ENCODE data around the gene SLC22A3.
"Not testable (repeated sequence)": the region's sequence is repeated elsewhere in the genome, so short reads cannot be mapped to it uniquely, and the experiment has no call there.

SLC22A3 gene

GRCh38 chr6:160387916-160388643 lies 39.9 kb downstream of the SLC22A3 start:
- TF ChIP-seq CTCF (IDR thresholded peaks at IDR 0.05): no peak
- no peak for DNase-seq
- H3K36me3 Mint-ChIP-seq (ENCODE audit: low read depth): no peaks in the 10 kb centered on the region
- H3K4me3 Mint-ChIP-seq: no peak overlapping the region
- H3K4me1 Mint-ChIP-seq: peaks cover 11% of the 10 kb centered on the region
- H3K27ac Mint-ChIP-seq: no peak overlapping the region
- peaks cover 34% of the 10 kb centered on the region for H3K27me3 Mint-ChIP-seq (ENCODE audit: low read depth, poor library complexity)
- peaks cover 4% of the 10 kb centered on the region for H3K9me3 Mint-ChIP-seq

GRCh38 chr6:160388922-160389321 lies 40.7 kb downstream of the SLC22A3 start:
- Mint-ChIP-seq H3K9me3 (no peaks in the 10 kb centered on the region), H3K4me1 (peaks cover 11% of the 10 kb centered on the region), H3K4me3 (no peak overlapping the region), H3K27ac (no peak overlapping the region), H3K36me3 (ENCODE audit: low read depth) (no peaks in the 10 kb centered on the region), H3K27me3 (ENCODE audit: low read depth, poor library complexity) (peaks cover 34% of the 10 kb centered on the region)
- TF ChIP-seq CTCF (IDR thresholded peaks at IDR 0.05): no peak
- no peak for DNase-seq

- H3K36me3 Mint-ChIP-seq (ENCODE audit: low read depth): no peaks in the 10 kb centered on the region
- H3K4me1 Mint-ChIP-seq: peaks cover 16% of the 10 kb centered on the region
- H3K4me3 Mint-ChIP-seq: no peak overlapping the region
- H3K27me3 Mint-ChIP-seq (ENCODE audit: low read depth, poor library complexity): peaks cover 18% of the 10 kb centered on the region
- TF ChIP-seq CTCF (IDR thresholded peaks at IDR 0.05): no peak
- DNase-seq: no peak
- no peaks in the 10 kb centered on the region for H3K9me3 Mint-ChIP-seq
- H3K27ac Mint-ChIP-seq: no peak overlapping the region
These were observed 43.4 kb downstream of the SLC22A3 start for GRCh38 chr6:160391419-160392116.

GRCh38 chr6:160393442-160393841 lies 45.3 kb downstream of the SLC22A3 start:
- H3K27ac Mint-ChIP-seq; H3K36me3 Mint-ChIP-seq (ENCODE audit: low read depth): not testable (repeated sequence)

GRCh38 chr6:160393891-160394653 lies 45.9 kb downstream of the SLC22A3 start:
- no peak for DNase-seq

More at GRCh38 chr6:160393442-160393841, 45.3 kb downstream of the SLC22A3 start:
- H3K27me3 Mint-ChIP-seq (ENCODE audit: low read depth, poor library complexity): peaks cover 13% of the 10 kb centered on the region
- H3K4me1 Mint-ChIP-seq, H3K4me3 Mint-ChIP-seq, H3K9me3 Mint-ChIP-seq, DNase-seq: not testable (repeated sequence)

More at GRCh38 chr6:160393891-160394653, 45.9 kb downstream of the SLC22A3 start:
- H3K27me3 Mint-ChIP-seq (ENCODE audit: low read depth, poor library complexity): peaks cover 13% of the 10 kb centered on the region
- no peak overlapping the region for H3K27ac Mint-ChIP-seq
- peaks cover 5% of the 10 kb centered on the region for H3K4me1 Mint-ChIP-seq
- no peak overlapping the region for H3K4me3 Mint-ChIP-seq
- no peaks in the 10 kb centered on the region for H3K36me3 Mint-ChIP-seq (ENCODE audit: low read depth)
- TF ChIP-seq CTCF (IDR thresholded peaks at IDR 0.05): no peak
- no peaks in the 10 kb centered on the region for H3K9me3 Mint-ChIP-seq

Data from nephron progenitor cell (in vitro differentiated cells).